ENCODE data around the gene FAM43A.

The FAM43A gene

DNA sequence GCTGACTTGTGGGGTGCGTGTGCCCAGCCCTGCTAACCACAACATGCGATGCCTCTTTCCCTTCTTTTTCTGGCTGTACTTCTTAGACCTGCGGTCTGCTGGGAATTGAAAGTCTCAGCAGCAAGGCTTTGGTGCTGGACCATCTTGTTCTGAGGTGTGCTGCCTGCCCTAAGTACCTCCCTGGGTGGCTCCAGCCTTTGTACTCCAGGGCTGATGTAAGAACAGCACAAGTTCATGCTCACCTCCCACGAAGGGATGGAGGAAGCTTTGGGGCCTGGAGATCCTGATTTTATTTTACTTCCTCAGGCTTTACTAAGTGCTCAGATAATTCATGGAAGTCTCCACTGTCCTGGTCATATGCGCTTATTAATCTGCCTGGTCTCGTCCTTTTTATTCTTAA, 28.9 kb downstream of the FAM43A start:
- TF ChIP-seq, protein P1, sequence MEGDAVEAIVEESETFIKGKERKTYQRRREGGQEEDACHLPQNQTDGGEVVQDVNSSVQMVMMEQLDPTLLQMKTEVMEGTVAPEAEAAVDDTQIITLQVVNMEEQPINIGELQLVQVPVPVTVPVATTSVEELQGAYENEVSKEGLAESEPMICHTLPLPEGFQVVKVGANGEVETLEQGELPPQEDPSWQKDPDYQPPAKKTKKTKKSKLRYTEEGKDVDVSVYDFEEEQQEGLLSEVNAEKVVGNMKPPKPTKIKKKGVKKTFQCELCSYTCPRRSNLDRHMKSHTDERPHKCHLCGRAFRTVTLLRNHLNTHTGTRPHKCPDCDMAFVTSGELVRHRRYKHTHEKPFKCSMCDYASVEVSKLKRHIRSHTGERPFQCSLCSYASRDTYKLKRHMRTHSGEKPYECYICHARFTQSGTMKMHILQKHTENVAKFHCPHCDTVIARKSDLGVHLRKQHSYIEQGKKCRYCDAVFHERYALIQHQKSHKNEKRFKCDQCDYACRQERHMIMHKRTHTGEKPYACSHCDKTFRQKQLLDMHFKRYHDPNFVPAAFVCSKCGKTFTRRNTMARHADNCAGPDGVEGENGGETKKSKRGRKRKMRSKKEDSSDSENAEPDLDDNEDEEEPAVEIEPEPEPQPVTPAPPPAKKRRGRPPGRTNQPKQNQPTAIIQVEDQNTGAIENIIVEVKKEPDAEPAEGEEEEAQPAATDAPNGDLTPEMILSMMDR (IDR thresholded peaks at IDR 0.05), result no peak

DNA sequence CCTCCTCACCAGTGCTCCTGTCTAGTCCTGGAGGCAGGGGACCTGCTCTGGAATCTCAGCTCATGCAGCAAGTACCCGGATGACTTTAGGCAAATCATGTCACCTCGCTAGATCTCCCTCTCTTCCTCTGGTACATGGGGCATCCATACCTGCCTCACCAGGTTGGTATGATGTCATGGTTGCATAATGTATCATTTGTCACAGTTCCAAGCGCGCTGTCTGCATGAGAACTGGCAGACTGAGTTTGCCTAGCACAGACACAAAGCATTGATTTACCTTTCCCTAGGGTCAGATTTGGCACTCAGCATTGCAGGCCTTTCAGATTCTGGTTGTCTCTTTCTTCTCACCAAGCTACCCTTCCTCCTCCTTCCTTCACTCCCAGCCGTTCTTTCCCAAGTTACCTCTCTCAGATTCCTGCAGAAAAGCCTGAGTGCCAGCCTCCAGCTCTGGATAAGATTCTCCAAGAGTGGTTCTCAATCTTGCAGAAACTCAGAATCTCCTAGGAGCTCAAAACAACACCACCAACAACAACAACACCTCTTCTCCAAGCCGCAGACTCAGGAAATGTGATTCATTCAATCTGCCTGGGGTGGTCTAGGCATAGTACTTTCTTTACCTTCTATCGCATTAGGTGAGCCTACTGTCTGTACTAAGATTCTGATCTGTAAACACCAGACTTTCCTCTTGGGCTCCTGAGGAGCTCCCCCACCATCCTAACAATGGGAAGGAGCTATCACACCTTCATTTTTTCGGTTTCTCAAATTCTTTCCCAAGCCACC, 29.5 kb downstream of the FAM43A start:
- TF ChIP-seq, protein P1 (IDR thresholded peaks at IDR 0.05), result no peak

DNA sequence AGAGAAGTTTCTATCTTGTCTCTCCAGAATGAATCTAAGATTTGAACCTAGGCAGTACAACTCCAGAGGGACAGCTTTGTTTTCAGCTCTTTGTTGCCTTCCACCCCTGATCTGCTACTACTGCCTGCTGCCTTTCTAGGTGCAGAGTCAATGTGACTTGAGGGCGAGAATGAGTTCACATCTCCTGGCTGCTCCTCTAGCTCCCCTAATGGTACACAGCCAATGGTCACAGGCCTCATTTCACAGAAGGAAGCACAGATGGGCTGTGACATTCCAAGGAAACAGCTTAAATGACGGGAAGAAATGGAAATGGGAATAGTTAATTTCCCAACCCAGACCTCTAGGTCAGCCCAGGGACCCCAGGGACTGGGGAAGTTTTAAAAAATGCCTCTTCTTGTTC, 32.4 kb downstream of the FAM43A start:
- TF ChIP-seq, protein P1 (IDR thresholded peaks at IDR 0.05), result no peak

DNA sequence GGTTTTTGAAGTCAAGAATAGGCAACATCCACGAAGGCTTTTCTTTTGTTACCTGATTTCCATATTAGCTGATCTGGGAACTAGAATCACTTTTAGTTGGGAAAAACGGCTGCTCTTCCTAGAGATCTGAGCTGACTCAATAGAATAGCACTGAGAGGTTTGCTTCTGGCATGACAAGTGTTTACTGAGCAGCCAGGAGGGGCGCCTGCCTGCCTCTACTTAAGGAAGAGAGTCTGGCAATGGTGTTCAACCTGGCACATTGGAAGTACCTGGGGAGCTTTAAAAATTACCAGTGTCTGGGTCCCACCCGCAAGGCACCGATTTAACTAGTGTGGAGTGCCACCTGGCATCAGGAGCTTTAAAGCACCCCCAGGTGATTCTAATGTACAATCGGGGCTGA, 34.4 kb downstream of the FAM43A start:
- TF ChIP-seq, protein P1 (IDR thresholded peaks at IDR 0.05), result no peak

DNA sequence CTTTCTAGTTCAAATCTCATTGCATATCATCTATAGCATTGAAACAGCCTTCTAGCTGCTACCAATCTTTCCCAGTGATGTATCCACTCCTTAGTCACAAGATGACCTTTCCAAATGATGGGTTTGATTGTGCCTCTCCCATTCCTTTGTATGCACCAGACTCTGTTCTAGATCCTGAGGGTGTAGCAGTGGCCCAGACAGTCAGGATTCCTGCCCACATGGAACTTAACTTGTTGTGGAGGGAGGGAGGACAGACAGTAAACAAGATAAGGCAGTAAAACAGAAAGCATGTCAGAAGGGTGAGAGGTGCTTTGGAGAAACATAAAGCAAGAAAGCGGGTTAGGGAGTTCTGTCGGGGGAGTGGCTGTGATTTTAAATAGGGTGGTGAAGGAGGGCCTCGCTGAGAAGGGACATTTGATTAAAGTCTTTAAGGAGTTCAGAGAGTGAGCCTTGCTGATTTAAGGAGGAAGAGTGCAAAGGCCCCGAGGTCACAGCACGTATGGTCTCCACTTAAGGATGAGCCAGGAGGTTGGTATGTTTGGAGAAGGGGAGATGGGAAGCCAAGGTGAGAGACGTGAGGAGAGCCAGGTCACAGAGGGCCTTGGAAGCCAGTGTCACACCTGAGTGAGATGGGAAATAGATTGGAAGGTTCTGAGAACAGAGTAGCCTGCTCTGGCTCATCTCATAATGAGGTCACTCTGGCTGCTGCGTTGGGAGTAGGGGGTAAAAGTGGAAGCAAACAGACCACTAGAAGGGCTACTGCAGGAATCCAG, 38.3 kb downstream of the FAM43A start:
- TF ChIP-seq, protein P1 (IDR thresholded peaks at IDR 0.05), result no peak

DNA sequence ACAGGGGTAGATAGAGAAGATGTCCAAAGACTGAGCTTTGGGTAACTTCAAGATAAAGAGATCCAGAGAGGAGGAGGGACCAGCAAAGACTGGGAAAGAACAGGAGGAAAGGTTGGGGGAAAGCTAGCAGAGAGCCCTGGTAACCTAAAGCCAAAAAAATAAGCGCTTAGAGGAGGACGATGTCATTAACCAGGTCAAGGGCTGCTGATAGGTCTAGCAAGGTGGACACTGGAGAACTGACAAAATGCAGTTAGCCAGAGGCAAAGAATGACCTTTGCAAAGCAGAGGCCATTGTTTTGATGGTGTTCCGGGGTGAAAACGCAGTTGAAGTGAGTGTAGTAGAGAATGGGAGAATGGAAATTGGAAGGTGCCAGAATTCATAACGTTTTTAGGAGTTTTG, 39.7 kb downstream of the FAM43A start:
- TF ChIP-seq, protein P1 (IDR thresholded peaks at IDR 0.05), result no peak

DNA sequence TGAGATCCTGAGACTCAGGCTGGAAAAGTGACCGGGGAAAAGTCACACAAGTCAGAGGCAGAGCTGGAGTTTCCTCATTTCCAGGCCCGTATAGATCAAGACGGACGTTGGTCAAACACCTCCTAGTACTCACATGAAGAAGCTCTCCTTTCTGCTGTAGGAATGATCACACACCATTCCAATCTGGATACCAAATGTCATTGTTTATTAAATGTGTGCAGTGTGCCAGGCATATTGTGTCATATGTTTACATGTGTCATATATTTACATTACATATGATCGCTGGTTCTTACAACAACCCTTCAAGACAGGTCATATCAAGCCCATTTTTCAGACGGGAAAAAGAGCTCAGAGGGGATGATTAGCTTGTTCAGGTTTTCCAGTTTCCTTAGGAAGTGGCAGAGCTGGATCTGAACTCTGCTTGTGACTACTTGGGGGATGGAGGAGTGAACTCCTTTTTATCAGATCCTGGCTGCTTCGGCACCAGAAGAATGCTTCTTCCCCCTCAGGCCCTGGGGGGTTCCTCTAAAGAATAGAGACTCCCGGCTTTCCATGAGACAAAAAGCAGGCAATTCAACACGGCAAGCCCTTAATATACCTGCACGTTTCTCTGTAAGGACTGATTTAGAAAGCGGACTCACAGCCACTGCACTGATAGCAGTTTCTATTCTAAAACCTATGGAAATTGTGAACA, 41.9 kb downstream of the FAM43A start:
- TF ChIP-seq, protein P1 (IDR thresholded peaks at IDR 0.05), result no peak

Measured in LNCAP (cell line).